ENCODE data around the gene PEF1.

The PEF1 gene

DNA sequence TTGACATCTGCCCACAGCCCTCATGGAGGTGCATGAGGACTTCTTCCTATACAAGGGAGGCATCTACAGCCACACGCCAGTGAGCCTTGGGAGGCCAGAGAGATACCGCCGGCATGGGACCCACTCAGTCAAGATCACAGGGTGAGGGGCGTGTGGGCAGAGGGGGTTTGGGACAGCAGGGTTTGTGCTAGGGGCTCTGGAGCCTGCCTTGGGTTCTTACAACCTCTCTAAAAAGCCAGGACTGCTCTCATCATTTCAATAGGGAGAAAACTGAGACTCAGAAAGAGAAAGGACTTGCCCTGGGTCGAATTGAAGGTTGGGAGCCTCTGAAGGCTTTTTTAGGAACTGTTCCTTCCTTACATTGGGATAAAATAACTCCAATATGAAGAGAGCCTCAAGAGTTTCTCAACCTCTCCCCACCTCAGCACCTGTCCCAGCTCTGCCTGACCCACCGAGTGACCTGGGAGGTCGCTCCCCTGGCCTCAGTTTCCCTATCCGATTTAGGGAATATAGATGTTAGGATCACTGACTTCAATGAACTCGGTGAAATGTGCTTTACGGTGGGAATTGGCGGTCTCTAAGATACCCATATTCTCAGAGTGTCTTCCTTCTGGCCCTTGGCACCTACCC, 58.8 kb downstream of the PEF1 start:
- DNase-seq (ENCODE audit: low read depth in 2 of 2, low spot score in 1 of 2): no peak

DNA sequence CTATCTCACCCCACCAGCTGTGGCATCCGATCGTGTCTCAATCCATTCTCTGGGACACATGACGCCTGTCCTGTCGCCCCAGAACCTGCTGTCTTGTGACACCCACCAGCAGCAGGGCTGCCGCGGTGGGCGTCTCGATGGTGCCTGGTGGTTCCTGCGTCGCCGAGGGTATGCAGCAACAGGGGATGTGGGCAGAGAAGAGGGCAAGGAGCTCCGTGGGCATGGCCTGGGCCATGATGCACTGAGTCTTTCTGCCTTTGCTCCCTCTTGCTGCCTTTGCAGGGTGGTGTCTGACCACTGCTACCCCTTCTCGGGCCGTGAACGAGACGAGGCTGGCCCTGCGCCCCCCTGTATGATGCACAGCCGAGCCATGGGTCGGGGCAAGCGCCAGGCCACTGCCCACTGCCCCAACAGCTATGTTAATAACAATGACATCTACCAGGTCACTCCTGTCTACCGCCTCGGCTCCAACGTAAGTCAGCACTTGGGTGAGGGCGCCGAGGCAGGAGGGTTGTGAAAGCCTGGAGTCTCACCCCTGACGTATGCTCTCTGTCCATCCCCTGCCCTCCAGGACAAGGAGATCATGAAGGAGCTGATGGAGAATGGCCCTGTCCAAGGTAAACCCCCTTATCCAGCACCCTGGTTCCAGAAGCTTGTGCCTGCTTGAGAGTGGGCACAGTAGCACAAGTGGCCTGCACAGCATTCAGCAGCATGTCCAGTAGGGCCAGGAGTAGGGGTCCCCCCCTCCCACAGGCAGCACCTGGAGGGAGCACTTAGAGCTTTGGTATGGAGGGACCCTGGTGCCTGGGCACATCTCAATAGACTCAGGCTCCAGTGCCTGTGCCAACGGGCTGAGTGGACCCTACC, 59.6 kb downstream of the PEF1 start:
- no peak for DNase-seq (ENCODE audit: low read depth in 2 of 2, low spot score in 1 of 2)

DNA sequence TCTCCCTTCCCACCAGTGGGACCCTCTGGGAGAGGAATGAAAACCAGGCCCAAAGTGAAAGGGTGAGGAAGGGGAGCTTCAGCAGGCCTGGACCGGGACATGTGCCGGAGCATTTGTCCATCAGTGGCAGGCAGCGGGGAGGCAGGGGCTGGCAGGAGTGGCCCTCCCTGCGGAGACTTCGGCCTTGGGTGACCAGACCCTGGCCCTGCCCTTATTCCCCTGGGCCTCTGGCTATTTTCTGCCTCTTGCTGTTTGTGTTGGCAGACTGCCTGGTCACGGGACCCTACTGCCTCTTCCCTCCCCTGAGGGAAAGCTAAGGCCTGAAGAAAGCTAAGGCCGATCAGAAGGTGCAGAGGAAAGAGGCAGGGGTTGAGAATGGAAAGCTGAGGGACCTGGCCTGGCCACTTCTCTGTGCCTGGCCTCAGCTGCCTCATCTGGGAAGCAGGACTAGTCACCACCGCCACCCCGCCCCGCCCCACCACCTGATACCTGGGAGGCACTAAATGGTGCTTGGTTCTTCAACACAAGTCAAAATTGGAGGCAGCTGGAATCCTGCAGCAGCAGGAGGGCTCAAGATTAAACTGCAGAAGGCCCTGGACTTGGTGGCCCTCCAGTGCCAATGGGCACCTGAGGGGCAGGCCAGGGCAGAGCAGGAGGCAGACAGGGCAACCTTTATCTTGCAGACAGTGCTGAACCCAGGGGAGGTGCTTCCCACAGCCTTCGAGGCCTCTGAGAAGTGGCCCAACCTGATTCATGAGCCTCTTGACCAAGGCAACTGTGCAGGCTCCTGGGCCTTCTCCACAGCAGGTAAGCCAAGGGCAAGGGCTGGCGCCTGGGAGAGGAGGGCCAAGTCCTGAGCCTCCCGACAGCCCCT, 60.4 kb downstream of the PEF1 start:
- DNase-seq (ENCODE audit: low read depth in 2 of 2, low spot score in 1 of 2): no peak

DNA sequence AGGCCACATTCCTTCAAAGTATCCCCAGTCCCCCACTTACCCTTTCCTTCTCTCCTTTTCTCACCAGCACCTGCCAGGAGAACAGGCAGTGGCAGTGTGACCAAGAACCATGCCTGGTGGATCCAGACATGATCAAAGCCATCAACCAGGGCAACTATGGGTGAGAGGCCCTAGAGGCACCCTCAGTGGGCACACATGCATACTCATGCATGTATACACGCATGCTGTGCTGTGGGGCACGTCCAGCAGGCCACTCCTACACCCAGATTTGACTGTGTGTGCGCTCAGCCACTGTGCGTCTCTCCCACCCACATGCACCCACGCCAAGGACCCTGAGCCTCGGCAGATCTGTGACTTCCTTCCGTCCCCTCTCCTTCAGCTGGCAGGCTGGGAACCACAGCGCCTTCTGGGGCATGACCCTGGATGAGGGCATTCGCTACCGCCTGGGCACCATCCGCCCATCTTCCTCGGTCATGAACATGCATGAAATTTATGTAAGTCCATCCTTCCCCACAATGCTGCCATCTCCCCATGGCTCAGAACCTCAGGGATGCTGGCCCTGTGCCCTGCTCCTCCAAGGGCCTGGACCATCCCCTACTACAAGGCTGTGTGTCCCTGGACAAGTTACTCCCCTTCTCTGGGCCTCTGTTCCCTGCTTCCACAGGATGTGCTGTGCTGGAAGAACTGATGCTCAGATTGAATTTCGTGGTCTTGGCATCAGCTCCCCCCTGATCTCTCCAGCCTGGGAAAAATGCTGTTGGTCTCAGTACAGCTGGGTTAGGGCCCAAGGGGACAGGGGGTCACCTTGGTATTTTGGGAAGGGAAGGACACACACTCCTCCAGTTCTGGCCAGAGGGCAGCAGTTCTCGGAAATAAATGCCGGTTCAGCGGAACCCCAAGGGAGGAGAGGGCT, 61.3 kb downstream of the PEF1 start:
- DNase-seq (ENCODE audit: low read depth in 2 of 2, low spot score in 1 of 2): no peak

DNA sequence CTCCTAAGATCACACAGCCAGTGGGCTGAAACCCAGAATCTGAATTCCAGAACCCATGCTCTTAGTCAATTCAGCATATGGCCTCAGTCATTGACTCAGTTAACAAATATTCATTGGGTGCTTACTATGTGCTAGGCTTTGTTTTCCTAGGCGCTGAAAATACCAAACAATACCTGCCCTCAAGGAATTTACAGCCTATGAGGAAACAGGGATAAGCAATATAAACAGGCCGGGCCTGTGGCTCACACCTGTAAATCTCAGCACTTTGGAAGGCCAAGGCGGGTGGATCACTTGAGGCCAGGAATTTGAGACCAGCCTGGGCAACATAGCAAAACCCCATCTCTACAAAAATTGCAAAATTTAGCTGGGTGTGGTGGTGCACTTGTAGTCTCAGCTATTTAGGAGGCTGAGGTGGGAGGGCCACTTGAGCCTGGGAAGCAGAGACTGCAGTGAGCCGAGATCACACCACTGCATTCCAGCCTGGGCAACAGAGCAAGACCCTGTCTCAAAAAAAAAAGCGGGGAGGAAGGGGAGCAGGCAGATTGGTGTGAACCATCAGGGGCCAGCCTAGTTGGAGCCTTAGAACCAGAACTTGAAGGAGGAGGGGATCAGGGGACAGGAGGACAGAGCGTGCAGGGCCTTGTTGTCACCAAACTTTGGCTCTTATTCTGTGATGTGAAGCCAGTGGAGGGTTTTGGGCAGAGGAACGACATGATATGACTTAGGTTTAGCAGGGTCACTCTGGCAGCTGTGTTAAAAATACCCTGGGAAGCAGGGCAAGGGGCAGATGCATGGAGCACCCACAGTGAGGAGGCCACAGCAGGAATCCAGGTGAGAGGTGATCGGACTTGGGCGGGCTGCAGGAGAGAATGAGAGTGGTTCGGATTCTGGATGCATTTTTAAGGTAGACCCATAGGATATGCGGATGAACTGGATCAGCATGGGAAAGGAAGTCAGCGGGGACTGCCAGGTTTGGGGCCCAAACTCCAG, 62.6 kb downstream of the PEF1 start:
- no peak for DNase-seq (ENCODE audit: low read depth in 2 of 2, low spot score in 1 of 2)

DNA sequence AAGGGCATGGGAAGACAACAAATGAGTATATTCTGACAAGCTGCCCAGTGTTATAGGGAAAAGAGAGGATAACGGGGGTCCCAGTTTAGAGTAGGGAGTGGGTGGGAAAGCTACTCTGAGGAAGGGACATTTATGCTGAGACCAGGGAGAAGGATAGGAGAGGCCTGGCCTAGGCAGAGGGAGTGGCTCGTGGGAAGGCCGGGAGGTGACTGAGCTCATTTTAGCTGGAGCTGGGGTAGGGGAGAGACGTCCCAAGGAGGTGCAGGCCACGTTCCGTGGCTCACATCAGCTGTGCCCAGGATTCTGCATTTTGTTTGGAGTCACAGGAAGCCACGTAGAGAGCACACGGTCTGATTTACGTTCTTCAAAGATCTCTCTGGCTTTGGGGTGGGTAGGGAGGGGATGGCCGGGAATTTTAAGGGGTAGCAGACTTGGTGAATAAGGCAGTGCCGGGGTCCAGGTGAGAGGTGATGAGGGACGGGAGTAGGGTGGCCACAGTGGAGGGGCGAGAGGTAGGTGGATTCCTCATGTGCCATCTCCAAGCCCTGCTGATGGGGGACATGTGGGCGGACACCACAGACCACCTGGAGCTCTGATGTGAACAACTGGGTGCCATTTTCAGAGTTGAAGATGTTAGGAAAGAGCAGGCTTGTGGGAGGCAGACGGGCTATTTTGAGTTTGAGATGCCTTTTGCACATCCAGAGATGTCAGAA, 63.6 kb downstream of the PEF1 start:
- no peak for DNase-seq (ENCODE audit: low read depth in 2 of 2, low spot score in 1 of 2)

DNA sequence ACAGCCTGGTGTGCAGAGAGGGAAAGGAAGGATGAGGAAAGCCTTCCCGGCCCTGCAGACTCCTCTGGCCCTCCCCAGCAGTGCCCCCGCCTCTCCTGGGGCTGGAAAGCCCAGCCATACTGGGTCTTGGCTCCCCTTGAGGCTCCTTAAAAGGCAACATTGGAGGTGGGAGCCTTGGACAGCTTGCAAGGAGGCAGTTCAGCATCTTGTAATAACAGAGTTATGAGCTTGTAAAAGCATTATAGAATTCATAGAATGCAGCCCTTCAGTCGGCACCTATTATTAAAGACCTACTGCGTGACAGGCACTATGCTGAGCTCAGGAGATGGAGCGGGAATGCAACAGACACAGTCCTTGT, 64.2 kb downstream of the PEF1 start:
- no peak for DNase-seq (ENCODE audit: low read depth in 2 of 2, low spot score in 1 of 2)

Measured in stimulated activated CD8-positive, alpha-beta memory T cell treated with anti-CD3 and anti-CD28 coated beads, Interleukin-4, amount 100 ng/mL, for 1 hour (primary cell).